ENCODE measurements around the gene WLS. TPM values are rescaled to one million over a fixed set of nuclear protein-coding genes. Genes with fewer than 3 reads are reported as not detected.

WLS gene
- total and polyA plus RNA-seq, 4 donors: 27.3 to 128 (median 71.7) TPM

- no peak overlapping the region for H3K27ac ChIP-seq (ENCODE audit: low read depth in 1 of 2, low read length in 1 of 2)
- H3K4me1 ChIP-seq (ENCODE audit: control insufficient read depth in 5 of 5, insufficient read depth in 5 of 5, low read length in 5 of 5): peaks cover 0 to 22% (median 13%) of the 10 kb centered on the region in 5 donors
- TF ChIP-seq CTCF (IDR thresholded peaks at IDR 0.05; ENCODE audit: control extremely low read depth, extremely low read depth): no peak
- no peak for DNase-seq
- H3K9ac ChIP-seq (ENCODE audit: insufficient read depth in 1 of 2, low read length in 2 of 2): no peak overlapping the region
- ATAC-seq (ENCODE audit: insufficient read depth, low FRiP score): no peak
- peaks cover 0 to 17% (median 5%) of the 10 kb centered on the region in 4 donors for H3K36me3 ChIP-seq (ENCODE audit: control insufficient read depth in 4 of 4, insufficient read depth in 4 of 4, low read length in 4 of 4)
- no peaks in the 10 kb centered on the region for H3K27me3 ChIP-seq (ENCODE audit: control insufficient read depth in 3 of 3, insufficient read depth in 3 of 3, low read length in 2 of 3)
- H3K9me3 ChIP-seq (ENCODE audit: control insufficient read depth in 4 of 4, insufficient read depth in 3 of 4, low read length in 3 of 4): no peaks in the 10 kb centered on the region
- H3K4me3 ChIP-seq: no peak overlapping the region
Observed at GRCh38 chr1:68180441-68181164, 51.7 kb downstream of the WLS start.

- no peak for ATAC-seq (ENCODE audit: insufficient read depth, low FRiP score)
- Histone ChIP-seq H3K4me1 (ENCODE audit: control insufficient read depth in 5 of 5, insufficient read depth in 5 of 5, low read length in 5 of 5) (peaks cover 13 to 37% (median 23%) of the 10 kb centered on the region in 5 donors), H3K9me3 (ENCODE audit: control insufficient read depth in 4 of 4, insufficient read depth in 3 of 4, low read length in 3 of 4) (no peaks in the 10 kb centered on the region), H3K27ac (ENCODE audit: low read depth in 1 of 2, low read length in 1 of 2) (peak overlapping the region in 1 of 2 donors; percentile 18), H3K4me3 (no peak overlapping the region), H3K9ac (ENCODE audit: insufficient read depth in 1 of 2, low read length in 2 of 2) (no peak overlapping the region), H3K27me3 (ENCODE audit: control insufficient read depth in 3 of 3, insufficient read depth in 3 of 3, low read length in 2 of 3) (no peaks in the 10 kb centered on the region), H3K36me3 (ENCODE audit: control insufficient read depth in 4 of 4, insufficient read depth in 4 of 4, low read length in 4 of 4) (peaks cover 0 to 10% (median 2%) of the 10 kb centered on the region in 4 donors)
- DNase-seq: no peak
- no peak for TF ChIP-seq CTCF (IDR thresholded peaks at IDR 0.05; ENCODE audit: control extremely low read depth, extremely low read depth)
- WGBS, 2 donors: 65 to 84% methylated on average over 4 of the region's 4 CpGs
Observed at GRCh38 chr1:68178821-68179490, 53.4 kb downstream of the WLS start.

GRCh38 chr1:68175621-68176398, 56.5 kb downstream of the WLS start:
- no peaks in the 10 kb centered on the region for H3K27me3 ChIP-seq (ENCODE audit: control insufficient read depth in 3 of 3, insufficient read depth in 3 of 3, low read length in 2 of 3)
- peaks cover 0 to 2% (median 0%) of the 10 kb centered on the region in 4 donors for H3K9me3 ChIP-seq (ENCODE audit: control insufficient read depth in 4 of 4, insufficient read depth in 3 of 4, low read length in 3 of 4)
- no peak for TF ChIP-seq CTCF (IDR thresholded peaks at IDR 0.05; ENCODE audit: control extremely low read depth, extremely low read depth)
- H3K36me3 ChIP-seq (ENCODE audit: control insufficient read depth in 4 of 4, insufficient read depth in 4 of 4, low read length in 4 of 4): peaks cover 0 to 5% (median 2%) of the 10 kb centered on the region in 4 donors
- ATAC-seq (ENCODE audit: insufficient read depth, low FRiP score) (no peak), DNase-seq (peak; percentile 64 to 86 (median 81))
- no peak overlapping the region for H3K9ac ChIP-seq (ENCODE audit: insufficient read depth in 1 of 2, low read length in 2 of 2)
- WGBS, 2 donors: 57 to 68% methylated on average over 8 of the region's 8 CpGs
- peaks cover 19 to 45% (median 34%) of the 10 kb centered on the region in 5 donors for H3K4me1 ChIP-seq (ENCODE audit: control insufficient read depth in 5 of 5, insufficient read depth in 5 of 5, low read length in 5 of 5)
- H3K27ac ChIP-seq (ENCODE audit: low read depth in 1 of 2, low read length in 1 of 2): peak overlapping the region; percentile 63 to 70
- no peak overlapping the region for H3K4me3 ChIP-seq

Data from lung (tissue), 12 donors.